SIG-M5 treated with dmso at 0.1 percent for 504 hours (cell line): ENCODE results near the gene OPN5.
"Not testable (repeated sequence)": the region's sequence is repeated elsewhere in the genome, so short reads cannot be mapped to it uniquely, and the experiment has no call there.

ENCODE experiments used
- DNase-seq: peaks from one replicate; lab custom pipeline; 2025; ENCODE audit not compliant: unreplicated experiment; lab: John Stamatoyannopoulos, UW

The OPN5 gene

GRCh38 chr6:47781732-47782131 lies at the start of gene OPN5:
Gene OPN5, plus strand, starts transcription at chr6:47782032. Its CDS starts 35 bp downstream, at chr6:47782067.
- no peak for DNase-seq

DNA sequence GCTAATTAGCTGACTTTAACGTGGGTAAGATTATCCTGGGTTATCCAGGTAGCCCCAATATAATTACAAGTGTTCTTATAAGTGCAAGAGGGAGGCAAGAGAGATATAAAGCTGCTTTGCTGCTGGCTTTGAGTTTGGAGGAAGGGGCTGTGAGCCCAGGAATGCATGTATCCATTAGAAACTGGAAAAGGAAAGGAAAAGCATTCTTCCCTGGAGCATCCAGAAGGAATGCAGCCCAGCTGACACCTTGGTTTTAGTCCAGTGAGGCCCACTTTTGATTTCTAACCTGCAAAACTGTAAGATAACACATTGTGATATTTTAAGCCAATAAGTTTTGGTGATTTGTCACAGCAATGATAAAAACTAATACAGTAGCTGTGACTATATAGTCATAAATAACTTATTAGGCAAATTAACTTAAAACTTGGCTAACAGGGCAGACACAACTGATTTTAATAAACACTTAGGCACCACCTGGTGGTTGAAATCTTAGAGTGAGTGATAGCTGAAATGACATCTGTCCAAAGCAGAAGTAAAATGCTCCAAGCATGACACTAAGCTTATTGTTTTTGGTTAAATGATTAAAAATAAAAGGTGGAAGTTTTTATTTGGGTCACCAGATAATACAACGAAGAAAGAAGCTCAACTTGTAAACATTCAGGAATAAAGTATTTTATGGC lies 47.8 kb upstream of the OPN5 start:
- no peak for DNase-seq

GRCh38 chr6:47734831-47735481 lies 46.9 kb upstream of the OPN5 start:
- no peak for DNase-seq

DNA sequence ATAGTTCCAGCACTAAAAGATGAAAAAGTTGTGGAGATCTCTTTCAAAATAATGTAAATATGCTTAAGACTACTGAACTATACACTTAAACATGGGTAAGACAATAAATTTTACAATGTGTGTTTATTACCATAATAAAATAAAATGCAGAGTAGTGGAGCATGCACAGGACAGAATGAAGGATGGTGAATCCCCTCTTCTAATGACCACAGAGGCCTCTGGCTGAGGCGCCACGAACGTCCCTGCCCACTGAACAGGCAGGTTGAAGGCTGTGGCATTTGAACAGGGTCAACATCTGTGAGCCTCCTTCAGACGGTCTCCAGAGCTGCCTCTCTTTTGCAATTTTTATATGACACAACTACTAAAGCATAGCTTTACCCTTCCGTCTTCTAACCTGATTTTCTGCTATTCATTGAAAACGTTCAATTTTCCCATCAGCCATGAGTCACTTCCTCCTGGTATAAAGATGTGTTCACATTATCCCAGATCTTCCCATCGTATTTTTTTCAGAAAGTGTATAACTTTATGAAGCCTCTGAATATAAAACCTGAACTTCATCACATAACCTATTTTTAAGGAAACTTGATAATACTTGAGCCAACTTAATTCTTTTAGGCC lies 45.6 kb upstream of the OPN5 start:
- no peak for DNase-seq

GRCh38 chr6:47737406-47737805 lies 44.4 kb upstream of the OPN5 start:
- DNase-seq, result no peak

- DNase-seq, result peak; percentile 10
These were observed 41.1 kb upstream of the OPN5 start for GRCh38 chr6:47740714-47741113.

DNA sequence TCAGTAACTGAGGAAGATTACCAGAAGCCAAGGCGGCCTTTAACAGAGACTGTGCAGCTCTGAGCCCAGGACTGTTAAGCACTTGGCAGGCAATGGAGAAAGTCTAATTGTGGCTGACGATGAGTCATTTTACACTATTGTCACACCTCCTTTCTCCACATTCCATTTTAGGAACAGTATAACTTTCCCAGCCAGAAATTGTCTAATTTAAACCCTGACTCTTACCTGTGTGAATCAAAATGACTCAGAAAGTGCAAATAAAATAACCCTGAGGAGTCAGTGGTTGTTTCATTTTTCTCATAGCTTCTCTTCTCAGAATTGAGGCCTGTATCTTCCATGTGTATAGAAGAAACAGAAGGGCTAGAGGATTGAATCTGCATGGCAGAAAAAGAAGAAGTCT lies 40.0 kb upstream of the OPN5 start:
- no peak for DNase-seq

- DNase-seq, result no peak
These were observed 38.1 kb upstream of the OPN5 start for GRCh38 chr6:47743744-47744143.

- DNase-seq, result not testable (repeated sequence)
These were observed 36.6 kb upstream of the OPN5 start for GRCh38 chr6:47745269-47745668.

GRCh38 chr6:47749757-47750156 lies 32.1 kb upstream of the OPN5 start:
- DNase-seq, result no peak

GRCh38 chr6:47752801-47753200 lies 29.0 kb upstream of the OPN5 start:
- no peak for DNase-seq

- DNase-seq, result no peak
These were observed 22.5 kb upstream of the OPN5 start for GRCh38 chr6:47759364-47759763.

DNA sequence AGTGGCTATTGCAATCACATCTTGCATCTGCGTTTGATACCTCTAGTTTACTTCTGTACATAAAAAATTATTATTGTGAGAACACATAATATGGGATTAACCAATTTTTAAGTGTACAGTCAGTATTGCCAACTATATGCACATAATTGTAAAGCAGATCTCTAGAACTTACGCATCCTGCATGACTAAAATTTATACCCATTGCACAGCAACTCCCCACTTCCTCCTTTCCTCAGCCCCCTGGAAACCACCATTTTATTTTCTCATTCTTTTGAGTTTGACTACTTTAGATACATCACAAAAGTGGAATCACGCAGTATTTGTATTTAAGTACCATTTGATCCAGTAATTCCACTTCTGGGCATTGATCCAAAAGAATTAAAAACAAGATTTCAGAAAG lies 19.3 kb upstream of the OPN5 start:
- DNase-seq, result no peak

- DNase-seq, result no peak
These were observed 15.4 kb upstream of the OPN5 start for GRCh38 chr6:47766445-47766844.

GRCh38 chr6:47767102-47767501 lies 14.7 kb upstream of the OPN5 start:
- no peak for DNase-seq

GRCh38 chr6:47769982-47770381 lies 11.8 kb upstream of the OPN5 start:
- DNase-seq, result no peak

- DNase-seq, result no peak
These were observed 9.5 kb upstream of the OPN5 start for GRCh38 chr6:47772359-47772758.

DNA sequence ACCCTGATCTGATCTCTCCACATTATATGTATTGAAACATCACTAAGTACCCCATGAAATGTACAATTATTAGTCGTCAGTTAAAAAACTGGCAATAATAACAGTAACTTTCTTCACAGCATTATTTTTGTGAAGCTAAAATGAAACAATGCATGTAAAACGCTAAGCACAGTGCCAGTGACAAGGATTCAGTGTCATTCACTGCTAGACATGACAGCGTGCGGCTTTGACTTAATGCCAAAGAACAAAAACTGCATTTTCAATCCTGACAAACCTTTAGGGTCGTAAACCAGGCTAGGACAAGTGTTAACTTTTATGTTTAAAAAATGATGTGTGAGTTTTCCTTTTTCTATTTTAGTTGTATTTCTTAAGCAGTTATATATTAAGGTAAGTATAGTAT lies 8.8 kb upstream of the OPN5 start:
- DNase-seq, result no peak

- peak; percentile 65 for DNase-seq
These were observed 1.1 kb upstream of the OPN5 start for GRCh38 chr6:47780510-47781356.

GRCh38 chr6:47785182-47785581 lies 3.4 kb downstream of the OPN5 start:
- DNase-seq, result no peak
